T47D (cell line): Measurements from ENCODE around the gene FCRLA.
"Not testable (repeated sequence)": the region's sequence is repeated elsewhere in the genome, so short reads cannot be mapped to it uniquely, and the experiment has no call there.

Experiments
- DNase-seq, 2 experiments: peaks; one replicate each; pipeline versions ENCODE4 v3.0.0 to v3.0.0-alpha.2; 2011 to 2012; ENCODE audit warnings: low read depth in 1 of 2, low spot score in 1 of 2
- JUND ChIP-seq: IDR thresholded peaks from 2 replicates; pipeline ENCODE4 v1.6.1; 2012; ENCODE audit warnings: low read depth
- in situ Hi-C: cut with HindIII; loops from 2 replicates; pipeline ENCODE4 v1.10.0; 2016; ENCODE audit warnings: low sequenced_read_pairs, low pct_unique_long_range_greater_than_20kb

The FCRLA gene

DNA sequence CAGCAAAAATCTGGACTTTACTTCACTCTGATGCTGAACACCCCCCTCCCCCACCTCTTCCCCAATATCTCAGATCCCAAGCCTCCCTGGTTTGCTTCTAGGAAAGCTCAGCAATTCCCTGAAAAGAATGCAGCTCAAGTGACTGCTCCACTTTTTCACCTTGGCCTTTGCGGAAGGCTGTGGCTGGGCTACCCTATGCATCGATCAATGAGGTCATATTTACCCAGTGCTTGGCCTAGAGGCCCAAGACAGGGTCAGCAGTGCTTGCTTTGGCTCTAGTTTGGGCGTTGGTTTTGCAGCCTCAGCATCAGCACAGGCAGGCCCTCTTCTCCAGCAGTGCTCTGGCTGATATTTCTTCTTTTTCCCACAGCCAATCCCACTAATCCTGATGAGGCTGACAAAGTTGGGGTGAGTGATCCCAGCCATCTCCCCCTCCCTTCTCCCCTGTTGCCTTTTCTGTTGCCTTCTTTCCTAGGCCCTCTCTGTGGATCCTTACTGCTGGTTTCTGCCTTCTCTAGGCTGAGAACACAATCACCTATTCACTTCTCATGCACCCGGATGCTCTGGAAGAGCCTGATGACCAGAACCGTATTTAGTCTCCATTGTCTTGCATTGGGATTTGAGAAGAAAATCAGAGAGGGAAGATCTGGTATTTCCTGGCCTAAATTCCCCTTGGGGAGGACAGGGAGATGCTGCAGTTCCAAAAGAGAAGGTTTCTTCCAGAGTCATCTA is 29.9 kb upstream of the FCRLA start:
- peak in 1 of 2 experiments; percentile 29 for DNase-seq
- in situ Hi-C loops: no loop called here
- TF ChIP-seq JUND: no peak

DNA sequence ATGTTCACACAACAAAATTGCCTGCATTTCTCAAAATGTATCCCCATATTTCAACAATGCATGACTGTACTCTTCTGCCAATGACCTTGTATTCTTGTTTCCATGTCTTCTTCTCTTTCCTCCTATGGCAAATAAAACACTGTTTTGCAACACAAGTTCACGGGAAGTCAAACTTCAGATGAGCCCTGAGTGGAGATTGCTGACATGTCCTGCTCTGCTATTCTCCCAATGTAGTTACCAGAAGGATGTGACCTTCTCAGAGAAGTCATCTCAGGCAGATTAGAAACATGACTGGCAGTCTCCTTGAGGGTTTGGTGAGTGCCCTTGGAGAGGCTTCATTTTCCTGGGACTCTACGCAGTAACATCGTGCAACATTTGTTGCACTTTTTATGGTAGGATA is 28.5 kb upstream of the FCRLA start:
- no peak for TF ChIP-seq JUND
- in situ Hi-C loops: no loop called here
- DNase-seq: no peak

DNA sequence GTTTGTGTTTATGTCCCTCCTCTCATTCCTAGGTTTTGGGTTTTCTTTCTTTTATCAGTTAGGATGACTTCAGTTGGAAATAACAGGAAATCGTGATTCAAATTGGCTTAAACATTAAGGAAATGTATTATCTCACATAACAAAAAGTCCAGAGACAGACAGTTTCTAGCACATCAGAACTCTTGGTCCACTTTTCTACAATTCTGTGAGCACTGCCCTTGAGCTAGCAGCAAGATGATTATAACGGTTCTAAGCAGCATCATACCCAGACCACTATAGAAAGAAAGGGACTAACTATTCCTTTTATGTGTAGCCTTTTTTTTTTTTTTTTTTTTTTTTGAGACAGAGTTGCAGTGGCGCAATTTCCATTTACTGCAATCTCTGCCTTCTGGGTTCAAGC is 25.1 kb upstream of the FCRLA start:
- in situ Hi-C loops: no loop called here
- TF ChIP-seq JUND: no peak
- DNase-seq: no peak

DNA sequence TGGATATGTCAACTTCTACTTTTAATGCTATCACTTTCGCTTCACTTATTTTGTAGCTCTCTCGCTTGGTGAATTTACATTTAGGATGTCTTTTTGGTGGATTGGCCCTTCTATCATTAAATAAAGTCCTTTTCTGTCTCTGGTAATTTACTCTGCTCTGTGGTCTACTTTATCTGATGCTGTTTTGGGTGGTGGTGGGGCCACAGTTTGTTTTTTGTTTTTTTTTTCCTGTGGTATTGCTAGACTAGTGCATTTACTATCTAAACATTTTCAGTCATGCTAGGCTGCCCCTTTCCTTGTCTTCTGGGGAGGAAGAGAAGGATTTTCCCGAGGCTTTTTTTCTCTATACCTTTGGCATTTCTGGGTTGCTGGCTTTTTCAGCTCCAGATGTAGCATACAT is 18.1 kb upstream of the FCRLA start:
- in situ Hi-C loops: no loop called here
- no peak for TF ChIP-seq JUND
- DNase-seq: no peak

DNA sequence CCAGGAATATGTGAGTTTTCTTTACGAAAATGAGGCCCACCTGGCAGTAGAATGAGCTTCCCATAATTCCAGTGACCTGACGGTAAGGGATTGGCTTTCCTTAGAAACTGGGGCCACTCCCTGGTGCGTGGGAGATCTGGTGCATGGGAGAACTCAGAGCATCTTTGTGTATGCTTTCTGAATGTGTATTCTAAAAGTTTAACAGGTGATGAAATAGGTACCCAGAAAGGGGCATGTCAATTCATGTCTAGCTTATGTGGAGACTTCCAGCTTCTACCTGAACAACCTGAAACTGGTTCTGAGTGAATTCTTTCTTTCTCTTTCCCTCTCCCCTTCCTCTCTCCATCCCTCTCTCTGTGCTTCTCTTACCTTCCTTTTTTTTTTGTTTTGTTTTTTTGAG is 15.2 kb upstream of the FCRLA start:
- DNase-seq: no peak
- in situ Hi-C loops: no loop called here
- TF ChIP-seq JUND: no peak

DNA sequence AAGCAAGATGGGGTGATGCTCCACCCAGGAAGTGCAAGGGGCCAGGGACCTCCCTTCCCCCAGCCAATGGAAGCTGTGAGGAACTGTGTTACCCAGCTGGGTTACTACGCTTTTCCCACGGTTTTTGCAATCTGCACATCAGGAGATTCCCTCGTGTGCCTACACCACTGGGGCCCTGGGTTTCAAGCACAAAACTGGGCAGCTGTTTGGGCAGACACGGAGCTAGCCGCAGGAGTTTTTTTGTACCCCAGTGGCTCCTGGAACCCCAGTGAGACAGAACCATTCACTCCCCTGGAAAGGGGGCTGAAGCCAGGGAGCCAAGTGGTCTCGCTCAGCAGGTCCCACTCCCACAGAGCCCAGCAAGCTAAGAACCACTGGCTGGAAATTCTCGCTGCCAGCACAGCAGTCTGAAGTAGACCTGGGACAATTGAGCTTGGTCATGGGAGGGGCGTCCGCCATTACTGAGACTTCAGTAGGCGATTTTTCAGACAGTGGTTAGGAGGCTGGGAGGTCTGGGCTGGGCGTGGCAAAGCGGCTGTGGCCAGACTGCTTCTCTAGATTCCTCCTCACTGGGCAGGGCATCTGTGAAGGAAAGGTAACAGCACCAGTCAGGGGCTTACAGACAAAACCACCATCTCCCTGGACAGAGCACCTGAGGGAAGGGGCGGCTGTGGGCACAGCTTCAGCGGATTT is 13.9 kb upstream of the FCRLA start:
- in situ Hi-C loops, DNase-seq: not testable (repeated sequence)

DNA sequence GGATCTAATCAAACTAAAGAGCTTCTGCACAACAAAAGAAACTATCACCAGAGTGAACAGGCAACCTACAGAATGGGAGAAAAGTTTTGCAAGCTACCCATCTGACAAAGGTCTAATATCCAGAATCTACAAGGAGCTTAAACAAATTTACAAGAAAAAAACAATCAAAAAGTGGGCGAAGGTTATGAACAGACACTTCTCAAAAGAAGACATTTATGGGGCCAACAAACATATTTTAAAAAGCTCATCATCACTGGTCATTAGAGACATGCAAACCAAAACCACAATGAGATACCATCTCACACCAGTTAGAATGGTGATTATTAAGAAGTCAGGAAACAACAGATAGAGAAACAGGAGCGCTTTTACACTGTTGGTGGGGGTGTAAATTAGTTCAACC is 8.7 kb upstream of the FCRLA start:
- DNase-seq, in situ Hi-C loops: not testable (repeated sequence)

DNA sequence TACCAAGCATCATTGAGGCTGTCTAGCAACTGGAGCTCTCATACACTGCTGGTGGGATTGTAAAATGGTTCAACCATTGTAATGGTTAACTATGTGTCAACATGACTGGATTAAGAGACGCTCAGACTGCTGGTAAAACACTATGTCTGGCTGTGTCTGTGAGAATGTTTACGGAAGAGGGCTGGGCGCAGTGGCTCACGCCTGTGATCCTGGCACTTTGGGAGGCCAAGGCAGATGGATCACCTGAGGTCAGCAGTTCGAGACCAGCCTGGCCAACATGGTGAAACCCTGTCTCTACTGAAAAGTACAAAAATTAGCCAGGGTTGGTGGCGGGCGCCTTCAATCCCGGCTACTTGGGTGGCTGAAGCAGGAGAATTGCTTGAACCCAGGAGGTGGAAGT is 4.8 kb upstream of the FCRLA start:
- TF ChIP-seq JUND: no peak
- in situ Hi-C loops: no loop called here

DNA sequence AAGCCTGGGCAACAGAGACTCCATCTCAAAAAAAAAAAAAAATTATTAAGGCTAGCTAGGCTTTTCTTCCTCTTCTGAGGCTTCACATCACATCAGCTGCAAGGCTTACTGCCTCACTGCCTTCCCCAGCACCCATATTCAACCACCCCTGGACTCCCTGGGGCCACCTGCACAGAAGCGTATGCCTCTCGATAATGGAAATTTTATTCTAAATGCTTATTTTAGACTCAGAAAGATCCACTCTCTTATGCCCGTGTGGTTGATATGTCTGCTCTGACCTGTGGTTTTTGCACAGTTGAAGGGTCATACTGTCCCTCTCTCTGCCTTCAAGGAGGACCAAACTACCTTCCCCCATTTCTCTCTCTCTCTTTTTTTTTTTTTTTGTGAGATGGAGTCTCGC is 1.5 kb upstream of the FCRLA start:
- in situ Hi-C loops: no loop called here
- no peak for TF ChIP-seq JUND
- DNase-seq: no peak

More for the DNA sequence above, 4.8 kb upstream of the FCRLA start:
- no peak for DNase-seq

DNA sequence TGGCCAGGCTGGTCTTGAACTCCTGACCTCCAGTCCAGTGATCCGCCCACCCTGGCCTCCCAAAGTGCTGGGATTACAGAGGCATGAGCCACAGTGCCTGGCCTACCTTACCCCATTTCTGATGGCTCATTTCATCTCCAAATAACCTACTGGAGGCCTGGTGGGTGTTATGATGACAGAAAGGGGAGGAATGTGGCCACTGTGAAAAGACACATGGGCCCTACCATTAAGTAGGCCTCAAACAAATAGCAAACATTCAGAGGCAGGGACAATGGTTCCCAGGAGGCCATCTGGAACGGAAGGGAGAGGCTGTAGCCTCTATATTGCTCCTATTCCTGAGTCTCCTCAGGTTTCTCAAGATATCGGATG is 932 bp upstream of the FCRLA start:
- in situ Hi-C loops: no loop called here
- no peak for TF ChIP-seq JUND
- no peak for DNase-seq

DNA sequence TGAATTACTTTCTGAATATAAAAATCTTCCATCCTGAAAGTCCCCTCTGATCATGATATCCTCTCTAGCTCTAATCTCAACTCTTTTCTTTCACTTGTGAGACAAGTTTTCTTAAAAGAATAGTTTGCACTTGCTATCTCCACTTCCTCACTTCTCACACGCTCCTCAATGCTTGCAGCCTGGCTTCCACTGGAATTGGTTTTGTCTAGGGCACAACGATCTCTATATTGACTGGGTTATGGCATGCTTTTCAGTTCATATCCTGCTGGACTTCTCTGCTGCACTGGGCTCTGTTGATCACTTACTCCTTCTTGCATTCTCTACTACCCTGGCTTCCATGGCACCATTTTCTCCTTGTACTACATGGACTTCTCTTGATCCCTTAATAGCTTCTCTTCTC is 474 bp downstream of the FCRLA start:
- in situ Hi-C loops: no loop called here
- DNase-seq: no peak
- TF ChIP-seq JUND: no peak

DNA sequence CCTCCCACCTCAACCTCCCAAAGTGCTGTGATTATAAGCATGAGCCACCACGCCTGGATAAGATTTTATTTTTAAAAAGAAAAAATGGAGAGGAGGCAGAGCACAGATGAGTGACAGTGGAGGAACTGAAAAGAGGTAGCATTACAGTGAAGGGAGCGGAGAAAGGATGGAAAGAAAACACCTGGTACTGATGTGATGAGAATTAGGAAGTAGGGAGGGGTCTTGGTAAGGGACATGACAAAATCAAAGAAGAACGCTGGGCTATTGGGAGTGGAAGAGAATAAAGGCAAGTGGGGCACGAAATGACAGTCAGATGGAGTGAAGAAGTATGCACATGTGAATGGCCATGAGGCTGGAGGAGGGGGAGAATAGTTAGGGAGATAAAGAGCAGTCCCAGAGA is 2.3 kb downstream of the FCRLA start:
- TF ChIP-seq JUND: no peak
- no peak for DNase-seq
- in situ Hi-C loops: no loop called here

DNA sequence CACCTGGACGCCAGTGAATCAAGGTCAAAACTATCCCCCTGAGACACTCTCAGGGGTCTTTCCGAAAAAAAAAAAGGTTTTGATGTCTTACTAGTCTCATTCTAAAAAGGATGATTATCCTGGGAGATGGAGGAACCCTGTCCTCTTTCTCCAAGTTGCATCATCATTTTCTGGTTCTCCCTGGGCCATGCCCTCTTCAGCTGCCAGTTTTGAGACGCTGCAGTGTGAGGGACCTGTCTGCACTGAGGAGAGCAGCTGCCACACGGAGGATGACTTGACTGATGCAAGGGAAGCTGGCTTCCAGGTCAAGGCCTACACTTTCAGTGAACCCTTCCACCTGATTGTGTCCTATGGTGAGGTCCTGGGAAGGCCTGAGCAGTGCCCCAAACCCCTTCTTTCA is 3.5 kb downstream of the FCRLA start:
- DNase-seq: no peak
- TF ChIP-seq JUND: no peak
- in situ Hi-C loops: no loop called here
